HG03139 (cell line): ENCODE measurements around the gene INAFM2.

ENCODE experiments used
- ATAC-seq: cut with Tn5 transposase; IDR thresholded peaks from one replicate; pipeline ENCODE4 v1.9.1; 2021; ENCODE audit not compliant: unreplicated experiment

INAFM2 gene

GRCh38 chr15:40358471-40359353, 35.2 kb downstream of the INAFM2 start:
- ATAC-seq, result peak; percentile 10

DNA sequence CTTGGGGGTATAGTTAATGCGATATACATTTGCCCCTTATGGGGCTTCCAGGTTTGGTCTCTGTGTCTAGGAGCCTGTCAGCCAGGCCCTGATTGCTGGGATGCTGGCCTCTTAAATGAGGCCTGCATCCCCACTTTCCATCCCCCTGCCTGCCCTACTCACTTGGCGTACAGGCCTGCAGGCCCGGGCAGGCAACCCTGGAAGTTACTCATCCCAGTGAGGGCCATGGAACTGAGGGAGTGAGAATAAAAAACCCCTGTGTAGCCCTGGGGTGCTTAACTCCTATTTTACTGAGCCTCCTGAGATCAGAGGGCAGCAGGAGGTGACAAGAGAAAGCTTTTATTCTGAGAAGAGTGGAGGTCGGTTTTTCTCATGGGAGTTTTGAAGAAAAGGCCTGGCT, 36.5 kb downstream of the INAFM2 start:
- ATAC-seq, result no peak

DNA sequence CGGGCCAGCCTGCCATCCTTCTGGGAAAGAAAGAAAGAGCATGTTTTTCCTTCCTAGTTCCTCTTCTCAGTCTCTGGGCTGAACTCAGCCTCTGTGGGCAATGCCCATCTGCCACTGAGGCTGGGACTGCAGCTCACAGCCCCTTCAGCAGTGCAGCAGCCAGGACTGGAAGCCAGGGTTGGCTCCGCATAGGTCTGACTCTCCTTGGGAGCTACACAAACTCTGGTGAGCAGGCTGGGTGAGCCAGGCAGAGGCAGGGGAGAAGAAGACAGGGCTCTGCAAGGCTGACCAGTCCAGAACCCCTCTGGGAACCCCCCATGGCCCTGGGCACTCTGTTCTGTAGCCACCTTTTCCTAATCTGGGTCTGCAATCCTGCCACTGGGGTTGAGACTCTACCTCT, 38.1 kb downstream of the INAFM2 start:
- no peak for ATAC-seq

DNA sequence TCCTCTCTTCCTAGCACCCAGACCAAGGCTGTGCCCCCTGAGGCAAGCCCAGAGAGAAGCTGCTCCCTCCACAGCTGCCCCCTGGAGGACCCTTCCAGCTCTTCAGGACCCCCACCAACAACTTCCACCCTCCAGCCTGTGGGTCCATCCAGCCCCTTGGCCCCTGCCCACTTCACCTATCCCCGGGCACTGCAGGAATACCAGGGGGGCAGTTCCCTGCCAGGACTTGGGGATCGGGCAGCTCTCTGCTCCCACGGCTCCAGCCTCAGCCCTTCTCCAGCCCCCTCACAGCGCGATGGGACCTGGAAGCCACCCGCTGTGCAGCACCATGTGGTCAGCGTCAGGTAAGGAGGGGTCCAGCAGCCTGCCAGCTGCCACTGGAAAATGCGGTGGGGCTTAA, 40.1 kb downstream of the INAFM2 start:
- ATAC-seq, result no peak

DNA sequence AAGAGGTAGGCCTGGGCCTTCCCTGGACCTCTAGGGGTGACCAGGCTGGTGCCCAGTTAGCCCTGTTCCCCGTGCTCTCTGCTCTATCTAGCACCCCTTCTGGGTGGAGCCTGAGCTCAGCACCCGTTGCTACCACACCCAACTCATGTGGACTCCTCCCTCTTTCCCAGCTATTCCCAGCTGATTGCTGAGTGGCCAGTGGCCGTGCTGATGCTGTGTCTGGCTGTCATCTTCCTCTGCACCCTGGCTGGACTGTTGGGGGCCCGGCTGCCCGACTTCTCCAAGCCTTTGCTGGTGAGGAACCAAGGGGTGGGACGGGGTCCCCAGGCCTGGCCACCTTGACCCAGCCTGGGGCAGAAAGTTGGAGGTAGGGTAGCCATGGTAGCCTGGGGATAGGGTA, 40.8 kb downstream of the INAFM2 start:
- ATAC-seq, result no peak

DNA sequence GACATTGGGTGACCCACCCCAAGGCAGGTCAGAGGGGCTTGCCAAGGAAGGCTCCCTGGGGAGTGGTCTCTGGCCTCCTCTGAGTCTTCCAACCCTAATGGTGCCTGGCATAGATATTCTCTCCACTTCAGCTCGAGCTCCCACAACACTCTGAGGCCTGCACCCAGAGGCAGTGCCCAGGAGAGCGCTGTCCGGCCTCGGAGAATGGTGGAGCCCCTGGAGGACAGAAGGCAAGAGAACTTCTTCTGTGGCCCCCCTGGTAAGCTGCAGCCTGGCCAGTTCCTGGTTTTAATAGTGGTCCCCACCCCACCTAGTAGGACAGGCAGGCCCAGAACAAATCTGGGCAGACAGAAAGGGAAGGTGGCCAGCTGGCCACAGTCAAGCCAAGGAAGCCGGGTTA, 41.5 kb downstream of the INAFM2 start:
- no peak for ATAC-seq

DNA sequence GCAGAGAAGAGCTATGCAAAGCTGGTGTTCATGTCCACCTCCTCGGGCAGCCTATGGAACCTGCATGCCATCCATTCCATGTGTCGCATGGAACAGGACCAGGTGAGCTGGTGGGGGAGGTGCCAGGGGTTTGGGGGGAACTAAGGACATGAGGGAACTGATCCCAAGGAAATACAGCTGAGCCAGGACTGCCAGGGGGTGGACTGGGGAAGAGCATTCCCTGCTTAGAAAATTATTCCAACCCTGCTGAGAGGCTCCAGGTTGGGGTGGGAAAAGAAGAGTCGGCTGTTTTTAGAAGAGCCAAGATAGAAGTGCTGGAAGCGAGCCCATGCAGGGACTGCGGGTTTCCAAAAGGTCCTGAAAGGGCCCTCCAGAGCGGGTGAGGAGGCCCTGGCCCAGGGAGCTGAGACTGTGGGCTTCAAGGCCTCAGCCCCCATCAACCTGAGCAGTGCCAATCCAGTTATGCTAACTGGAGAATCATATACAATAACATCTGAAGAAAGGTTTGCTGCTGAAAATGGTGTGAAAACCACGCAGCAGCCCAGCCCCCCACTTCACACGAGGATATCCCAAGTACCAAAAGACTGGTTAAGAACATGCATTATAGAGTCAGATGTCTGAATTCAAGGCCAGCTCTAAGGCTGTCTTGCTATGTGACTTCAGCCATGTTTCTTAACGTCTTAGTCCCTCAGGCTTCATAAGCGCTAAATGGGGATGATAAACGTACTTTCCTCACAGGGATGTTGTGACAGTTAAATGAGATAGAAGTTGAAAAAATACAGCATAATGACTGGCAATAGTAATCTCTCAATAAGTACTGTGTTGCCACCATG, 42.3 kb downstream of the INAFM2 start:
- no peak for ATAC-seq

DNA sequence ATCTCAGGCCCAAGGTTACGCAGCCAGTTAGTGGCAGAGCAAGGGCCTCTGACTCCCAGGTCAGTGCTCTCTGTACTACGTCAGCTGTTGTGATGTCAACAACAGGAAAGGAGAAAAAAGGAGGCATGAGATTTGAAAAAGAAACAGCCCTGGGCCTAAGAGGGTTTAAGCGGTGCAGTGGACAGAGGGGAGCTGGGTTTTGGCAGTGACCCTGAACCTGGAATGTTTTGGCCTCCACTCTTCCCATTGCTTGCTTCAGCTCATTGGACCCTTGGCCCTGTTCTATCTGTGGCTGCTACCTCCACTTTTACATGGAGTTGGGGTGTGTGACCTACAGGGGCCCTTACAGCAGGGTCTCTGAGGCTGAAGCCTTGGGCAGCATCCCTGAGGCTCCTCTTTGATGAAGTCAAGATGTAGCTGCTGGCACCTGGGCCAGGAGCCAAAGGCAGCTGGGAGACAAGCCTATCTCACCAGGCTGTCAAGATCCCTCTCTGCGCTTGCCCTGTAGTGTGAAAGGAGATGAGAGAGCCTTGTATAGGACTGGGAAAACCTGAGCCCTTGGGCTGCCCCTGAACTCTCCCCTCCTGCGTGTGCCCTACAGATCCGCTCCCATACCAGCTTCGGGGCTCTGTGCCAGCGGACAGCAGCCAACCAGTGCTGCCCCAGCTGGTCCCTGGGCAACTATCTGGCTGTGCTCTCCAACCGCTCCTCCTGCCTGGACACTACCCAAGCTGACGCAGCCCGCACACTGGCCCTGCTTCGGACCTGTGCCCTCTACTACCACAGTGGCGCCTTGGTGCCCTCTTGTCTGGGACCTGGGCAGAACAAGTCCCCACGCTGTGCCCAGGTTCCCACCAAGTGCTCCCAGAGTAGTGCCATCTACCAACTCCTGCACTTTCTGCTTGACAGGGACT, 43.2 kb downstream of the INAFM2 start:
- no peak for ATAC-seq

DNA sequence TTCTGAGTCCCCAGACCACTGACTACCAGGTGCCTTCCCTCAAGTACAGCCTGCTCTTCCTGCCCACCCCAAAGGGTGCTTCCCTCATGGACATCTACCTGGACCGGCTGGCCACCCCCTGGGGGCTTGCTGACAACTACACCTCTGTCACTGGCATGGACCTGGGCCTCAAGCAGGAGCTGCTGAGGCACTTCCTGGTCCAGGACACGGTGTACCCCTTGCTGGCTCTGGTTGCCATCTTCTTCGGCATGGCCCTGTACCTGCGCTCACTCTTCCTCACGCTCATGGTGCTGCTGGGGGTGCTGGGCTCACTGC, 43.8 kb downstream of the INAFM2 start:
- ATAC-seq, result no peak

- peak; percentile 82 for ATAC-seq
Measured at GRCh38 chr15:40367686-40368611, 44.5 kb downstream of the INAFM2 start.

- no peak for ATAC-seq
Measured at GRCh38 chr15:40368719-40369473, 45.4 kb downstream of the INAFM2 start.

DNA sequence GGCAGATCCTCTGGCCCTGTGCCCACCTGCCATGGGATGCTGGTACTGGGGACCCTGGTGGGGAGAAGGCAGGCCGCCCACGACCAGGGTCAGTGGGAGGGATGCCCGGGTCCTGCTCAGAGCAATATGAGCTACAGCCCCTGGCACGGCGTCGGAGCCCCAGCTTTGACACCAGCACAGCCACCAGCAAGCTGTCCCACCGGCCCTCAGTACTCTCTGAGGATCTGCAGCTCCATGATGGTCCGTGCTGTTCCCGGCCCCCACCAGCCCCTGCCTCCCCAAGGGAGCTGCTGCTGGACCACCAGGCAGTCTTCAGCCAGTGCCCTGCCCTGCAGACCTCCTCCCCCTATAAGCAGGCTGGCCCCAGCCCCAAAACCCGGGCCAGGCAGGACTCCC, 46.0 kb downstream of the INAFM2 start:
- no peak for ATAC-seq

DNA sequence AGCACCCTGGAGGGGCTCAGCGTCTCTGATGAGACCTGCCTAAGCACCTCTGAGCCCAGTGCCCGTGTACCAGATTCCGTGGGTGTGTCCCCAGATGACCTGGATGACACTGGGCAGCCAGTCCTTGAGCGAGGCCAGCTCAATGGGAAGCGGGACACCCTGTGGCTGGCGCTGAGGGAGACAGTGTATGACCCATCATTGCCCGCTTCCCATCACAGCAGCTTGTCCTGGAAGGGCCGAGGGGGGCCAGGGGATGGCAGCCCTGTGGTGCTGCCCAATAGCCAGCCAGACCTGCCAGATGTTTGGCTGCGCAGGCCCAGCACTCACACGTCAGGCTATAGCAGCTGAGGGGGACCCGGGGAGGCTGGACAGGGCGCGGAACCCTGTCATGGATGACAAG, 46.5 kb downstream of the INAFM2 start:
- no peak for ATAC-seq

DNA sequence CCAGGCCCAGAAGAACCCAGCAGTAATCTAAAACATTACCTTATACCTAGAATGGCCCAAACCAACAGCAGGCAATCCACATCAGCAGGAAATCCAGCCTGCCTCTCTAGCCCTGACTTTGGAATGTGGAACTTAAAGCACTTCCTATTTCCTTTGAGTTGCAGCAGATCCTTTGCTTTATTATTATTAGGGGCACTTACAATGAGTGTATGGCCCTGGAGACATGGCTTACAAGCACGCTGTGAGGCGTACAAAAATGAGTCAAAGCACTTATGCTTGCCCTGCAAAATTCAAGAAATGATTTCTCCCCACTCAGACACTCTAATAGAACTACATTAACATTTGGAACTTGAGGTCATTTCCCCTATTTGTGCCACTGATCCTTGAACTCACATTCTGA, 49.5 kb downstream of the INAFM2 start:
- no peak for ATAC-seq
